Measurements from ENCODE around the gene KRCC1.

Gene KRCC1

GRCh38 chr2:88074854-88075292 lies 19.3 kb upstream of the KRCC1 start:
- TF ChIP-seq REST (IDR thresholded peaks at IDR 0.05; ENCODE audit: insufficient read depth in 1 of 2, low read depth in 2 of 2, low read length in 2 of 2): no peak
- TF ChIP-seq SIN3A (IDR thresholded peaks at IDR 0.05; ENCODE audit: borderline replicate concordance, insufficient read depth, low read length): no peak
- no peak for TF ChIP-seq TAF1 (IDR thresholded peaks at IDR 0.05; ENCODE audit: borderline replicate concordance, insufficient read depth, low read length)
- TF ChIP-seq FOXP2 (optimal IDR thresholded peaks at IDR 0.05; ENCODE audit: borderline replicate concordance, extremely low read depth, extremely low read length, insufficient read depth): no peak
- no peak for TF ChIP-seq POLR2AphosphoS5 (IDR thresholded peaks at IDR 0.05; ENCODE audit: low read depth, low read length)

- TF ChIP-seq FOXP2 (optimal IDR thresholded peaks at IDR 0.05; ENCODE audit: borderline replicate concordance, extremely low read depth, extremely low read length, insufficient read depth) (no peak), REST (IDR thresholded peaks at IDR 0.05; ENCODE audit: insufficient read depth in 1 of 2, low read depth in 2 of 2, low read length in 2 of 2) (no peak), POLR2AphosphoS5 (IDR thresholded peaks at IDR 0.05; ENCODE audit: low read depth, low read length) (no peak), TAF1 (IDR thresholded peaks at IDR 0.05; ENCODE audit: borderline replicate concordance, insufficient read depth, low read length) (no peak), SIN3A (IDR thresholded peaks at IDR 0.05; ENCODE audit: borderline replicate concordance, insufficient read depth, low read length) (no peak)
Measured at GRCh38 chr2:88074150-88074549, 18.6 kb upstream of the KRCC1 start.

GRCh38 chr2:88071365-88071764 lies 15.8 kb upstream of the KRCC1 start:
- TF ChIP-seq TAF1 (IDR thresholded peaks at IDR 0.05; ENCODE audit: borderline replicate concordance, insufficient read depth, low read length) (no peak), POLR2AphosphoS5 (IDR thresholded peaks at IDR 0.05; ENCODE audit: low read depth, low read length) (no peak), REST (IDR thresholded peaks at IDR 0.05; ENCODE audit: insufficient read depth in 1 of 2, low read depth in 2 of 2, low read length in 2 of 2) (no peak), FOXP2 (optimal IDR thresholded peaks at IDR 0.05; ENCODE audit: borderline replicate concordance, extremely low read depth, extremely low read length, insufficient read depth) (no peak), SIN3A (IDR thresholded peaks at IDR 0.05; ENCODE audit: borderline replicate concordance, insufficient read depth, low read length) (no peak)

- no peak for TF ChIP-seq FOXP2 (optimal IDR thresholded peaks at IDR 0.05; ENCODE audit: borderline replicate concordance, extremely low read depth, extremely low read length, insufficient read depth)
Measured at GRCh38 chr2:88070055-88070454, 14.5 kb upstream of the KRCC1 start.

GRCh38 chr2:88069117-88069516 lies 13.5 kb upstream of the KRCC1 start:
- no peak for TF ChIP-seq TAF1 (IDR thresholded peaks at IDR 0.05; ENCODE audit: borderline replicate concordance, insufficient read depth, low read length)
- TF ChIP-seq SIN3A (IDR thresholded peaks at IDR 0.05; ENCODE audit: borderline replicate concordance, insufficient read depth, low read length): no peak
- no peak for TF ChIP-seq REST (IDR thresholded peaks at IDR 0.05; ENCODE audit: insufficient read depth in 1 of 2, low read depth in 2 of 2, low read length in 2 of 2)
- no peak for TF ChIP-seq FOXP2 (optimal IDR thresholded peaks at IDR 0.05; ENCODE audit: borderline replicate concordance, extremely low read depth, extremely low read length, insufficient read depth)
- no peak for TF ChIP-seq POLR2AphosphoS5 (IDR thresholded peaks at IDR 0.05; ENCODE audit: low read depth, low read length)
